HEK293 (cell line): Measurements from ENCODE around the gene RSU1.

ENCODE experiments used
- CTCF ChIA-PET: fragments of 350-600 bp; formaldehyde crosslinking; extraction: SDS; loops from one replicate; lab custom pipeline; 2021; ENCODE audit warnings: antibody characterized with exemption; lab: Yijun Ruan, JAX
- POLR2A ChIA-PET: fragments of 300-600 bp; formaldehyde crosslinking; extraction: SDS; loops from one replicate; lab custom pipeline; 2020; ENCODE audit warnings: antibody characterized with exemption, inconsistent platforms; lab: Yijun Ruan, JAX
- H3K27ac ChIP-seq: fragments of 200-500 bp; sonication (Bioruptor generic); 2 replicates; pipeline ENCODE4 v1.5.1; 2014; ENCODE audit warnings: low read depth, low read length, control low read depth, inconsistent platforms; ENCODE audit errors: extremely low read depth
- H3K36me3 ChIP-seq, 2 experiments: fragments of 200-500 bp in 1 of 2; sonication (Bioruptor generic) in 1 of 2; 1 replicate in 1 of 2; 2 replicates in 1 of 2; pipeline ENCODE4 v1.5.1; 2014 to 2017; ENCODE audit warnings: inconsistent platforms in 2 of 2, low read length in 2 of 2; ENCODE audit not compliant: control insufficient read depth in 2 of 2, insufficient read depth in 1 of 2
- H3K4me1 ChIP-seq: fragments of 200-500 bp; sonication (Bioruptor generic); 2 replicates; pipeline ENCODE4 v1.5.1; 2014; ENCODE audit warnings: mild to moderate bottlenecking, low read length, inconsistent platforms; ENCODE audit not compliant: control insufficient read depth, insufficient read depth
- H3K4me3 ChIP-seq: 2 replicates; pipeline ENCODE4 v1.5.1; 2011; ENCODE audit warnings: low read depth, mild to moderate bottlenecking, control low read depth, low read length, moderate library complexity
- H3K9me3 ChIP-seq: fragments of 200-500 bp; sonication (Bioruptor generic); 2 replicates; pipeline ENCODE4 v1.5.1; 2014; ENCODE audit warnings: low read depth, low read length, inconsistent platforms; ENCODE audit not compliant: control insufficient read depth, insufficient read depth
- HOXC10 ChIP-seq: sonication (generic); formaldehyde crosslinking; IDR thresholded peaks from 2 replicates; pipeline ENCODE4 v1.8.1; 2023; ENCODE audit warnings: mild to moderate bottlenecking, missing genetic modification reagents
- KLF1 ChIP-seq: fragments of 450-650 bp; formaldehyde crosslinking; IDR thresholded peaks from 2 replicates; pipeline ENCODE4 v1.5.1; 2016; ENCODE audit warnings: missing biosample characterization, missing genetic modification characterization
- RBAK ChIP-seq: fragments of 450-650 bp; formaldehyde crosslinking; IDR thresholded peaks from 2 replicates; pipeline ENCODE4 v1.5.1; 2016; ENCODE audit warnings: missing biosample characterization, missing genetic modification characterization
- SALL2 ChIP-seq: fragments of 450-650 bp; formaldehyde crosslinking; IDR thresholded peaks from 2 replicates; pipeline ENCODE4 v1.5.0; 2017; ENCODE audit warnings: missing biosample characterization, mild to moderate bottlenecking, missing genetic modification characterization, borderline replicate concordance
- SCRT1 ChIP-seq: fragments of 450-650 bp; formaldehyde crosslinking; IDR thresholded peaks from 2 replicates; pipeline ENCODE4 v1.5.1; 2016; ENCODE audit warnings: missing biosample characterization, missing genetic modification characterization, borderline replicate concordance
- SETDB1 ChIP-seq: IDR thresholded peaks from one replicate; pipeline ENCODE4 v1.6.1; 2017; ENCODE audit warnings: mild to moderate bottlenecking, low read length, moderate library complexity, mixed read lengths; ENCODE audit not compliant: insufficient read length
- YY1 ChIP-seq: fragments of 450-650 bp; formaldehyde crosslinking; IDR thresholded peaks from 2 replicates; pipeline ENCODE4 v1.5.1; 2018; ENCODE audit warnings: missing biosample characterization, missing genetic modification characterization
- ZFP41 ChIP-seq: fragments of 450-650 bp; formaldehyde crosslinking; IDR thresholded peaks from 2 replicates; pipeline ENCODE4 v1.5.1; 2016; ENCODE audit warnings: missing biosample characterization, missing genetic modification characterization, borderline replicate concordance
- ZNF112 ChIP-seq: fragments of 450-650 bp; formaldehyde crosslinking; IDR thresholded peaks from 2 replicates; pipeline ENCODE4 v1.5.0; 2017; ENCODE audit warnings: missing biosample characterization, missing genetic modification characterization
- ZNF132 ChIP-seq: fragments of 450-650 bp; formaldehyde crosslinking; IDR thresholded peaks from 2 replicates; pipeline ENCODE4 v1.5.1; 2017; ENCODE audit warnings: missing biosample characterization, missing genetic modification characterization, borderline replicate concordance
- ZNF133 ChIP-seq: fragments of 450-650 bp; formaldehyde crosslinking; IDR thresholded peaks from 2 replicates; pipeline ENCODE4 v1.5.1; 2016; ENCODE audit warnings: missing biosample characterization, missing genetic modification characterization
- ZNF2 ChIP-seq: fragments of 450-650 bp; formaldehyde crosslinking; IDR thresholded peaks from 2 replicates; pipeline ENCODE4 v1.5.1; 2016; ENCODE audit warnings: missing biosample characterization, missing genetic modification characterization
- ZNF211 ChIP-seq: fragments of 450-650 bp; formaldehyde crosslinking; IDR thresholded peaks from 2 replicates; pipeline ENCODE4 v1.5.1; 2016; ENCODE audit warnings: low read depth, missing biosample characterization, missing genetic modification characterization
- ZNF292 ChIP-seq: fragments of 450-650 bp; formaldehyde crosslinking; IDR thresholded peaks from 2 replicates; pipeline ENCODE4 v1.5.1; 2016; ENCODE audit warnings: low read depth, missing biosample characterization, missing genetic modification characterization, borderline replicate concordance
- ZNF311 ChIP-seq: fragments of 450-650 bp; formaldehyde crosslinking; IDR thresholded peaks from 2 replicates; pipeline ENCODE4 v1.5.1; 2017; ENCODE audit warnings: missing biosample characterization, missing genetic modification characterization, borderline replicate concordance
- ZNF423 ChIP-seq: fragments of 450-650 bp; formaldehyde crosslinking; IDR thresholded peaks from 2 replicates; pipeline ENCODE4 v1.5.1; 2016; ENCODE audit warnings: missing biosample characterization, missing genetic modification characterization
- ZNF426 ChIP-seq: fragments of 450-650 bp; formaldehyde crosslinking; IDR thresholded peaks from 2 replicates; pipeline ENCODE4 v1.5.1; 2017; ENCODE audit warnings: missing biosample characterization, missing genetic modification characterization, mild to moderate bottlenecking, inconsistent platforms, moderate library complexity
- ZNF639 ChIP-seq: fragments of 450-650 bp; formaldehyde crosslinking; IDR thresholded peaks from 2 replicates; pipeline ENCODE4 v1.5.1; 2016; ENCODE audit warnings: missing biosample characterization, missing genetic modification characterization
- ZNF660 ChIP-seq: fragments of 450-650 bp; IDR thresholded peaks from 2 replicates; pipeline ENCODE4 v1.5.1; 2018; ENCODE audit warnings: missing biosample characterization, mild to moderate bottlenecking, missing genetic modification characterization
- ZNF664 ChIP-seq: fragments of 450-650 bp; formaldehyde crosslinking; IDR thresholded peaks from 2 replicates; pipeline ENCODE4 v1.5.1; 2016; ENCODE audit warnings: missing biosample characterization, missing genetic modification characterization
- ZNF707 ChIP-seq: fragments of 450-650 bp; formaldehyde crosslinking; IDR thresholded peaks from 2 replicates; pipeline ENCODE4 v1.5.1; 2016; ENCODE audit warnings: missing biosample characterization, missing genetic modification characterization
- ZNF768 ChIP-seq: fragments of 450-650 bp; formaldehyde crosslinking; IDR thresholded peaks from 2 replicates; pipeline ENCODE4 v1.5.1; 2018; ENCODE audit warnings: missing biosample characterization, mild to moderate bottlenecking, missing genetic modification characterization
- ZNF776 ChIP-seq: fragments of 450-650 bp; formaldehyde crosslinking; IDR thresholded peaks from 2 replicates; pipeline ENCODE4 v1.5.0; 2017; ENCODE audit warnings: missing biosample characterization, missing genetic modification characterization, borderline replicate concordance
- TF ChIP-seq, protein P1 (sequence below): fragments of 450-650 bp; formaldehyde crosslinking; IDR thresholded peaks from 2 replicates; pipeline ENCODE4 v1.5.1; 2016; ENCODE audit warnings: missing biosample characterization, missing genetic modification characterization
- TF ChIP-seq, protein P2 (sequence below): fragments of 450-650 bp; formaldehyde crosslinking; IDR thresholded peaks from 2 replicates; pipeline ENCODE4 v1.5.1; 2016; ENCODE audit warnings: missing biosample characterization, missing genetic modification characterization

RSU1 gene

GRCh38 chr10:16770141-16770540 is 47.1 kb downstream of the RSU1 start:
- TF ChIP-seq ZNF768 (tag by site-specific recombination) (no peak), ZNF639 (tag by site-specific recombination) (no peak), YY1 (tag by site-specific recombination) (no peak), SETDB1 (no peak), ZNF660 (tag by site-specific recombination) (no peak), SCRT1 (tag by site-specific recombination) (no peak), ZNF112 (tag by site-specific recombination) (no peak), RBAK (no peak), HOXC10 (no peak)
- TF ChIP-seq, all 188 proteins: peak for 0
- CTCF ChIA-PET: interaction anchor here (0.7 to 1.6 kb wide), 2 partner anchors 10 to 159 kb away, joined by 3 to 5 read pairs; no protein-coding TSS in a partner anchor
- Histone ChIP-seq H3K36me3 (no peaks in the 10 kb centered on the region), H3K4me1 (no peaks in the 10 kb centered on the region), H3K4me3 (no peak overlapping the region), H3K9me3 (no peaks in the 10 kb centered on the region), H3K27ac (no peak overlapping the region)
- POLR2A ChIA-PET: no interaction called here

DNA sequence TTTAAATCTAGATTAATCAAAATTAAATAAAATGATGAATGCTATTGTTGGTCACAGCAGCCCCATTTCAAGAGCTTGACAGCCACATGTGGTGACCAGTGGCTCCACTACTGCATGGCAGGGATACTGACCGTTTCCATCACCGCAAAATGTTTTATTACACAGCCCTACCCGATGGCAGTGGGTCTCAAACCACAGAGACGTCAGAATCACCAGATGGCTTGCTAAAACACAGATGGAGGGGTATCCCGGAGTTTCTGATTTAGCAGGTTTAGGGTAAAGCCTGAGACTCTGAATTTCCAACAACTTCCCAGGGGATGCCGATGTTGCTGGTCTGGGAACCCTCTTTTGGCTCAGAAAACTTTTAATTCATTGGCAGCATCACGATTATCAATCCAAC is 47.9 kb downstream of the RSU1 start:
- Histone ChIP-seq H3K27ac (no peak overlapping the region), H3K9me3 (no peaks in the 10 kb centered on the region), H3K36me3 (no peaks in the 10 kb centered on the region), H3K4me1 (no peaks in the 10 kb centered on the region), H3K4me3 (no peak overlapping the region)
- POLR2A ChIA-PET: no interaction called here
- TF ChIP-seq ZNF292 (tag by site-specific recombination) (no peak), SETDB1 (no peak), ZNF132 (tag by site-specific recombination) (no peak), SALL2 (tag by site-specific recombination) (no peak)
- CTCF ChIA-PET: no interaction called here

DNA sequence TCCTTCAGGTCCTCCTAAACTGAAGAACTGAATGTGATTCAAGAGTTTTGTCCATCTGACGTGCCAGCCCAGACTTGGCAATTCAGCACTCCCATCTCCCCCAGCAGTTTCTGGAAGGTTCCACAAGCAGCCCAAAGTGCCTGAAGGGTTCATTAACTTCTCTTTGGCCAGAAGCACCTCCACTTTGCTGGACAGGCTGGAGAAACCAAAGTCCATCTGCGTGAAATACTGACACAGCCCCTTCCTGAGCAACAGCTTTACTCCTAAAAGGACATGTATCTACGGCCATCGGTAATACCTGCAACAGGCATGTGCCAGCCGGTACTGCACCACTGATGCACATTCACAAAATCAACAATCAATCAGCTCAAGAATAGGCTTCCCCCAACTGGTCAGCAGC is 48.5 kb downstream of the RSU1 start:
- ChIA-PET CTCF (interaction anchor here (0.9 kb wide), 1 partner anchor 8 kb away, joined by 3 read pairs; no protein-coding TSS in a partner anchor), POLR2A (no interaction called here)
- TF ChIP-seq ZFP41 (tag by site-specific recombination) (no peak), ZNF132 (tag by site-specific recombination) (no peak), ZNF426 (tag by site-specific recombination) (no peak), ZNF664 (no peak), KLF1 (tag by site-specific recombination) (no peak), ZNF133 (no peak), ZNF311 (tag by site-specific recombination) (no peak), ZNF2 (tag by site-specific recombination) (no peak), ZNF707 (tag by site-specific recombination) (no peak), ZNF776 (tag by site-specific recombination) (no peak), ZNF423 (tag by site-specific recombination) (no peak), ZNF211 (no peak)
- TF ChIP-seq, protein P1, sequence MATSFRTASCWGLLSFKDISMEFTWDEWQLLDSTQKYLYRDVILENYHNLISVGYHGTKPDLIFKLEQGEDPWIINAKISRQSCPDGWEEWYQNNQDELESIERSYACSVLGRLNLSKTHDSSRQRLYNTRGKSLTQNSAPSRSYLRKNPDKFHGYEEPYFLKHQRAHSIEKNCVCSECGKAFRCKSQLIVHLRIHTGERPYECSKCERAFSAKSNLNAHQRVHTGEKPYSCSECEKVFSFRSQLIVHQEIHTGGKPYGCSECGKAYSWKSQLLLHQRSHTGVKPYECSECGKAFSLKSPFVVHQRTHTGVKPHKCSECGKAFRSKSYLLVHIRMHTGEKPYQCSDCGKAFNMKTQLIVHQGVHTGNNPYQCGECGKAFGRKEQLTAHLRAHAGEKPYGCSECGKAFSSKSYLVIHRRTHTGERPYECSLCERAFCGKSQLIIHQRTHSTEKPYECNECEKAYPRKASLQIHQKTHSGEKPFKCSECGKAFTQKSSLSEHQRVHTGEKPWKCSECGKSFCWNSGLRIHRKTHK: no peak
- TF ChIP-seq, protein P2, sequence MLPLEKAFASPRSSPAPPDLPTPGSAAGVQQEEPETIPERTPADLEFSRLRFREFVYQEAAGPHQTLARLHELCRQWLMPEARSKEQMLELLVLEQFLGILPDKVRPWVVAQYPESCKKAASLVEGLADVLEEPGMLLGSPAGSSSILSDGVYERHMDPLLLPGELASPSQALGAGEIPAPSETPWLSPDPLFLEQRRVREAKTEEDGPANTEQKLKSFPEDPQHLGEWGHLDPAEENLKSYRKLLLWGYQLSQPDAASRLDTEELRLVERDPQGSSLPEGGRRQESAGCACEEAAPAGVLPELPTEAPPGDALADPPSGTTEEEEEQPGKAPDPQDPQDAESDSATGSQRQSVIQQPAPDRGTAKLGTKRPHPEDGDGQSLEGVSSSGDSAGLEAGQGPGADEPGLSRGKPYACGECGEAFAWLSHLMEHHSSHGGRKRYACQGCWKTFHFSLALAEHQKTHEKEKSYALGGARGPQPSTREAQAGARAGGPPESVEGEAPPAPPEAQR (tag by site-specific recombination): no peak

More for the DNA sequence above, 48.5 kb downstream of the RSU1 start:
- Histone ChIP-seq H3K36me3 (no peaks in the 10 kb centered on the region), H3K4me1 (no peaks in the 10 kb centered on the region), H3K4me3 (no peak overlapping the region), H3K27ac (no peak overlapping the region), H3K9me3 (no peaks in the 10 kb centered on the region)
